Measurements from ENCODE around the gene SMURF1. TPM values are rescaled to one million over a fixed set of nuclear protein-coding genes. Genes with fewer than 3 reads are reported as not detected.
"Not testable (repeated sequence)": the region's sequence is repeated elsewhere in the genome, so short reads cannot be mapped to it uniquely, and the experiment has no call there.

Gene SMURF1
- total RNA-seq, 4 donors from 2014 or later: 19.1 to 27.4 (median 23.9) TPM

DNA sequence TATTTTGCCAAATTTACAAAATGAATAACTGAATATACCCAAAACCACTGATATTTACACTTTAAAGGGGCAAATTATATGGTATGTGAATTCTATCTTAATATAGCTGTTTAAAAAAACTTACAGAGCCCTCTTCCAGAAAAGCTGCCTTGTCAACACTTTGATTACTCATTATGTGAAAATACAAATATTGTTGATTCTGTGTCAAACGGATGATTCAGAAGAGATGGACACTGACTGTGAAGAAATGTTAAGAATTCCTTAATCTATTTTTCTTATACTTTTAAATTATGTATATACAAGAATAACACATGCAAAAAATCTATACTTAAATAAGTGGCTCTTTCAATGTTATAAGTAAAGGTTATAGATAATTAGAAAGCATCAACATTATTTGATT is 41.5 kb downstream of the SMURF1 start:
- H3K4me3 ChIP-seq: no peak overlapping the region

DNA sequence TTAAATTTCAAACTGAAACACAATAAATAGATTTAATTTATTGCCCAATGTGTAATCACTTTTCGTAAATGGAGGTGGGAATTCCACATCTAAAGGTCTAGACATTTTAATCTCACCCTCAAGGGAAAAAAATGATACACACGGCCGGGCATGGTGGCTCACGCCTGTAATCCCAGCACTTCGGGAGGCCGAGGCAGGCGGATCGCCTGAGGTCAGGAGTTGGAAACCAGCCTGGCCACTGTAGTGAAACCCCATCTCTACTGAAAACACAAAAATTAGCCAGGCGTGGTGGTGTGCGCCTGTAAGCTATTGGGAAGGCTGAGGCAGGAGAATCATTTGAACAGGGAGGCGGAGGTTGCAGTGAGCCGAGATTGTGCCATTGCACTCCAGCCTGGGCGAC is 42.4 kb downstream of the SMURF1 start:
- WGBS: 89% methylated on average over 13 of the region's 13 CpGs
- H3K4me1 ChIP-seq: peaks cover 13 to 60% (median 50%) of the 10 kb centered on the region in 4 donors
- intact Hi-C loops (cut with DNase I): loop anchor here (10.0 kb wide), 1 partner anchor 633 kb away; the partner anchor contains the start of gene CYP3A7

More for the DNA sequence above, 41.5 kb downstream of the SMURF1 start:
- TF ChIP-seq POLR2AphosphoS5 (IDR thresholded peaks at IDR 0.05) (no peak), POLR2A (IDR thresholded peaks at IDR 0.05; ENCODE audit: low read depth) (no peak), EP300 (IDR thresholded peaks at IDR 0.05) (no peak), CTCF (IDR thresholded peaks at IDR 0.05) (no peak)
- Histone ChIP-seq H3K4me1 (peaks cover 13 to 67% (median 54%) of the 10 kb centered on the region in 4 donors), H3K27ac (replicated peaks in 1 of 4) (no peak overlapping the region), H3K9me3 (no peaks in the 10 kb centered on the region), H3K36me3 (no peaks in the 10 kb centered on the region), H3K27me3 (no peaks in the 10 kb centered on the region)
- intact Hi-C loops (cut with DNase I): loop anchor here (10.0 kb wide), 1 partner anchor 632 kb away; the partner anchor contains the start of gene CYP3A7
- no peak for DNase-seq (ENCODE audit: extremely low spot score)
- WGBS: 74% methylated on average over 1 of the region's 1 CpG

GRCh38 chr7:99099499-99100077 is 44.3 kb downstream of the SMURF1 start:
- H3K4me1 ChIP-seq: peaks cover 18 to 63% (median 55%) of the 10 kb centered on the region in 4 donors
- intact Hi-C loops (cut with DNase I): loop anchor here (10.0 kb wide), 1 partner anchor 635 kb away; the partner anchor contains the start of gene CYP3A7

More for the DNA sequence above, 42.4 kb downstream of the SMURF1 start:
- not testable (repeated sequence) for H3K27me3 ChIP-seq; DNase-seq (ENCODE audit: extremely low spot score); H3K27ac ChIP-seq (replicated peaks in 1 of 4); H3K9me3 ChIP-seq; H3K4me3 ChIP-seq; H3K36me3 ChIP-seq

DNA sequence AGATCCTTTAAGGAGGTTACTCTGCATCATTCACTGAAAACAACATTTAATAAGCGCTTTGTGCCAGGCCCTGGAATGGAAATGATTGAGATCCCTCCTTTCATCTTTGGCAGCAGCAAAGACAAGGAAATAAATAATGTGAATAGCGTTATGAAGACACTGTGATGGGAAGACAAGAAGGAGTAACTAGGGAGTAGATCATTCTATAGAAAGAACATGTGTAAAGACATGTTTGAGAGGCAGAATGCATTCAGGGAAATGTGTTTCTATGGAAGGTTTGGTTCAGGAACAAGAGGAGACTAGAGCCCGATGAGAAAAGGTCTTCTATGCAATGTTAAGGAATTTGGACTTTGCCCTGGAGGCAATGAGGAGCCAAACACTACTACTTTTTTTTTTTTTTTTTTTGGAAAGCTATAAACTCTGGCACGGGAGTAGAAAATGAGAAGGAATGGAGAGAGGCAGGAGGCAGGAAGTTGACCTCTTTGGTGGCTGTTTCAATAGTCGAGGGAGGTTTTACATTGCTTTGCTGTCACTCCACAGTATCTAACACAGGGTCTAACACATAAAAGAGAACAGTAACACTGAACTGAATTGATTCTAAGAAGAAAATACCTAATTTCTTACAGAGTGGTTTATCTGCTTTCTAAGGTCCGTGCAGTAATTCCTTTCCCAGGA is 44.9 kb downstream of the SMURF1 start:
- Histone ChIP-seq H3K4me1 (peaks cover 13 to 61% (median 54%) of the 10 kb centered on the region in 4 donors), H3K27ac (replicated peaks in 1 of 4) (peak overlapping the region; percentile 33 to 53 (median 38)), H3K36me3 (no peaks in the 10 kb centered on the region), H3K4me3 (no peak overlapping the region), H3K27me3 (no peaks in the 10 kb centered on the region), H3K9me3 (no peaks in the 10 kb centered on the region)
- WGBS: 66% methylated on average over 6 of the region's 6 CpGs
- intact Hi-C loops (cut with DNase I): no loop called here
- TF ChIP-seq POLR2A (IDR thresholded peaks at IDR 0.05; ENCODE audit: low read depth) (no peak), EP300 (IDR thresholded peaks at IDR 0.05) (no peak), CTCF (IDR thresholded peaks at IDR 0.05) (no peak)
- DNase-seq (ENCODE audit: extremely low spot score): no peak

More at GRCh38 chr7:99099499-99100077, 44.3 kb downstream of the SMURF1 start:
- H3K4me3 ChIP-seq: no peak overlapping the region
- WGBS: 91% methylated on average over 6 of the region's 6 CpGs
- no peaks in the 10 kb centered on the region for H3K9me3 ChIP-seq
- H3K27ac ChIP-seq (replicated peaks in 1 of 4): peak overlapping the region in 3 of 4 donors; percentile 33 to 38 (median 37)
- TF ChIP-seq POLR2A (IDR thresholded peaks at IDR 0.05; ENCODE audit: low read depth) (no peak), CTCF (IDR thresholded peaks at IDR 0.05) (no peak), EP300 (IDR thresholded peaks at IDR 0.05) (no peak), POLR2AphosphoS5 (IDR thresholded peaks at IDR 0.05) (no peak)
- H3K27me3 ChIP-seq: no peaks in the 10 kb centered on the region
- no peaks in the 10 kb centered on the region for H3K36me3 ChIP-seq
- DNase-seq (ENCODE audit: extremely low spot score): no peak

- Histone ChIP-seq H3K36me3 (no peaks in the 10 kb centered on the region), H3K9me3 (no peaks in the 10 kb centered on the region), H3K27me3 (no peaks in the 10 kb centered on the region), H3K27ac (replicated peaks in 1 of 4) (peak overlapping the region in 3 of 4 donors; percentile 11 to 53 (median 50)), H3K4me3 (no peak overlapping the region), H3K4me1 (peaks cover 11 to 58% (median 53%) of the 10 kb centered on the region in 4 donors)
- 84% methylated on average over 3 of the region's 3 CpGs for WGBS
- TF ChIP-seq POLR2AphosphoS5 (IDR thresholded peaks at IDR 0.05) (no peak), EP300 (IDR thresholded peaks at IDR 0.05) (no peak), CTCF (IDR thresholded peaks at IDR 0.05) (no peak), POLR2A (IDR thresholded peaks at IDR 0.05; ENCODE audit: low read depth) (no peak)
- DNase-seq (ENCODE audit: extremely low spot score): no peak
- intact Hi-C loops (cut with DNase I): no loop called here
Measured at GRCh38 chr7:99098286-99098823, 45.6 kb downstream of the SMURF1 start.

All from esophagus muscularis mucosa (tissue), 4 donors.